Prostate gland (tissue), 2 donors: Measurements from ENCODE around the gene FKBP5.

Source experiments
- CTCF ChIP-seq, 4 experiments: fragments of 200-600 bp in 2 of 4; fragments of 450-650 bp in 2 of 4; sonication (generic) in 2 of 4; IDR thresholded peaks; 1 replicate in 3 of 4; 2 replicates in 1 of 4; pipeline ENCODE4 v1.5.1; 2016 to 2019; ENCODE audit warnings: antibody characterized with exemption in 4 of 4, mild to moderate bottlenecking in 2 of 4, moderate library complexity in 2 of 4
- POLR2A ChIP-seq: fragments of 450-650 bp; IDR thresholded peaks from one replicate; pipeline ENCODE4 v1.6.1; 2016; ENCODE audit warnings: antibody characterized with exemption, mild to moderate bottlenecking

- TF ChIP-seq CTCF (IDR thresholded peaks at IDR 0.05) (no peak), POLR2A (no peak)
These were observed 68.0 kb downstream of the FKBP5 start for GRCh38 chr6:35620706-35621105.
